Uterus (tissue), 2 donors: ENCODE measurements around the gene RHOH.

Experiments used
- CTCF ChIP-seq, 4 experiments: fragments of 200-600 bp in 2 of 4; fragments of 450-650 bp in 2 of 4; sonication (generic) in 2 of 4; IDR thresholded peaks; one replicate each; pipeline ENCODE4 v1.5.1; 2016 to 2019; ENCODE audit warnings: antibody characterized with exemption in 4 of 4, mild to moderate bottlenecking in 2 of 4, moderate library complexity in 1 of 4
- POLR2A ChIP-seq, 2 donors: fragments of 450-650 bp; IDR thresholded peaks; one replicate each; pipeline ENCODE4 v1.6.1; 2016; ENCODE audit warnings: antibody characterized with exemption in 2 of 2, mild to moderate bottlenecking in 1 of 2, moderate library complexity in 1 of 2

- TF ChIP-seq CTCF (IDR thresholded peaks at IDR 0.05) (no peak), POLR2A (IDR thresholded peaks at IDR 0.05) (no peak)
Observed at GRCh38 chr4:40185830-40186664, 10.8 kb upstream of the RHOH start.
